ENCODE results near the gene TM9SF3. TPM values are rescaled to one million over a fixed set of nuclear protein-coding genes. Genes with fewer than 3 reads are reported as not detected.

The TM9SF3 gene
- total RNA-seq, 1 donor from 2014 or later, result 151 TPM

DNA sequence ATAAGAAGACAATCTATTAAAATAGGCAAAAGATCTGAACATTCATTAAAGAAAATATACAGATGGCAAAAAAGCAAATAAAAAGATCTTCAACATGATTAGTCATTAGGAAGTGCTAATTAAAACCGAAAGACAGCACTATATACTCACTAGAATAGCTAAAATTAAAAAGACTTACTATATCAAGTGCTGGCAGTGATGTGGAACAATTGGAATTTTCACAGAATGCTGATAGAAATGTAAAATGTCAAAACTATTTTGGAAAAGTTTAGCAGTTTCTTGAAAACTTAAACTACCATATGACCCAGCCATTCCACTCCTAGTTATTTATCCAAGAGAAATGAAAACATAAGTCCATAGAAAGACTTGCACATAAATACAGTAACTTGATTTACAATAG is 48.1 kb downstream of the TM9SF3 start:
- Mint-ChIP-seq H3K27ac (ENCODE audit: unreplicated experiment) (no peak overlapping the region), H3K9me3 (ENCODE audit: unreplicated experiment) (peaks cover 5% of the 10 kb centered on the region), H3K36me3 (ENCODE audit: unreplicated experiment) (peaks cover 37% of the 10 kb centered on the region), H3K27me3 (ENCODE audit: unreplicated experiment) (no peaks in the 10 kb centered on the region), H3K4me3 (ENCODE audit: unreplicated experiment) (no peak overlapping the region), H3K4me1 (ENCODE audit: unreplicated experiment) (no peaks in the 10 kb centered on the region)
- DNase-seq (ENCODE audit: extremely low spot score, unreplicated experiment), result no peak
- TF ChIP-seq CTCF (IDR thresholded peaks at IDR 0.05), result no peak

DNA sequence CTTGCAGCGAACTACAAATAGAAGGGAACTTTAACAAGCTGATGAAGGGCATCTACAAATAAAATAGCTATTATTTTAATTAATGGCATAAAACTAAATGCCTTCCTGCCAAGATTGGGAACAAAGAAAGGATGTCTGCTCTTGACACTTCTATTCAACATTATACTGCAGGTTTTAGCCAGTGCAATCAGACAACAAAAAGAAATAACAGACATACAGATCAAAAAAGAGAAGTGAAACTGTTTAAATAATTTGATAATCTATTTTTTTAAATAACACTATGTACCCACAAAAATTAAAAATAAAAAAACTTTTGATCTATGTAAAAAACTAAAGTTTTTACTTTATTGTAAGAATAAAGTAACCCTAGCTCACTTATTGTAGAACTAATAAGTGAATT is 50.7 kb downstream of the TM9SF3 start:
- no peak for TF ChIP-seq CTCF (IDR thresholded peaks at IDR 0.05)
- H3K36me3 Mint-ChIP-seq (ENCODE audit: unreplicated experiment), result peaks cover 32% of the 10 kb centered on the region

DNA sequence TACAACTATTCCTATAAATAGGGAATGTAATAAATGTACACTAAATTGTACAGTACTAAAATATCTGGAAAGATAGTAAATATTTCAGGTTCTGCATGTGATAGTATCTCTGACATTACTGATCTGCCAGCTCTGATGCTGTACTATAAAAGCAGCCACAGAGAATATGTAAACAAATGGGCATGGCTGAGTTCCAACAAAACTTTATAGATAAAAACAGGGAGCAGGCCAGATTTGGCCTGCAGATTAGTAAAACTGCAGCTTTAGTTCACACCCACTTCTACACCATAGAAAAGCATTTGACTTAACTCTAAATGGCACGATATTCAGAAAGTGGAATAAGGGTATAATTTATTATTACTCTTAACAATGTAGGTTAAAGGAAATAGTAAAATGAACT is 54.3 kb downstream of the TM9SF3 start:
- peaks cover 2% of the 10 kb centered on the region for H3K4me1 Mint-ChIP-seq (ENCODE audit: unreplicated experiment)
- H3K4me3 Mint-ChIP-seq (ENCODE audit: unreplicated experiment), result no peak overlapping the region
- no peak for TF ChIP-seq CTCF (IDR thresholded peaks at IDR 0.05)
- no peaks in the 10 kb centered on the region for H3K27me3 Mint-ChIP-seq (ENCODE audit: unreplicated experiment)
- DNase-seq (ENCODE audit: extremely low spot score, unreplicated experiment), result no peak
- H3K36me3 Mint-ChIP-seq (ENCODE audit: unreplicated experiment), result peaks cover 25% of the 10 kb centered on the region
- H3K27ac Mint-ChIP-seq (ENCODE audit: unreplicated experiment), result no peak overlapping the region
- H3K9me3 Mint-ChIP-seq (ENCODE audit: unreplicated experiment), result no peaks in the 10 kb centered on the region

More for the DNA sequence above, 50.7 kb downstream of the TM9SF3 start:
- peaks cover 5% of the 10 kb centered on the region for H3K9me3 Mint-ChIP-seq (ENCODE audit: unreplicated experiment)
- no peaks in the 10 kb centered on the region for H3K27me3 Mint-ChIP-seq (ENCODE audit: unreplicated experiment)
- DNase-seq (ENCODE audit: extremely low spot score, unreplicated experiment), result no peak
- peaks cover 2% of the 10 kb centered on the region for H3K4me1 Mint-ChIP-seq (ENCODE audit: unreplicated experiment)
- no peak overlapping the region for H3K4me3 Mint-ChIP-seq (ENCODE audit: unreplicated experiment)
- H3K27ac Mint-ChIP-seq (ENCODE audit: unreplicated experiment), result no peak overlapping the region

DNA sequence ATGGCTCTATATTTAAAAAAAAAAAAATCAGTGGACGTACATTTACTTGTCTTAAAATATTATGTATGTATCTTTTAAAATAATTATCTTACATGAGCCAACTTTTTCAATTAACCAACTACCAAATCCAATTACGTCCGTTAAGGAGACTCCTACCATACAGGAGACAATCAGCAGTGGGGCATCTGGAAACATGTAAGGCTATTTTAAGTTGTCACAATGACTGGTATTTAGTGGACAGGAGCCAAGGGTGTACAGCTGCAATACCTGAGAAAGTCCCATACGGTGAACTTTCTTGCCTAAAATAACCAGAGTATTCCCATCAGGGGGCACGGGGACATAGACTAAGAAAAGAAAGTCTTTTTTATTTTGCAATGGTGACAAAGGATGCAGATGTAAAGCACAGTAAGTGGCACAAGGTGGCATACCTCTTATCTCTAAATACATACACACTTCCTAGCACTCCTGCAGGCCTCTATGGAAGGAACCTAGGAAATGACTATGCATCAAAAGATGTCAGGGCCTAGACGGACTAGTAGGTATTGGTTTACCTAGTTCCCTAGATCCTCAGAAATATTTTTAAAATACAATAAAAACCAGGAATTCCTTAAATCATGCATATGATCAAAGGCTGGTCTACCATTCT is 57.1 kb downstream of the TM9SF3 start:
- Mint-ChIP-seq H3K4me3 (ENCODE audit: unreplicated experiment) (no peak overlapping the region), H3K9me3 (ENCODE audit: unreplicated experiment) (no peaks in the 10 kb centered on the region), H3K4me1 (ENCODE audit: unreplicated experiment) (peaks cover 8% of the 10 kb centered on the region), H3K27me3 (ENCODE audit: unreplicated experiment) (no peaks in the 10 kb centered on the region), H3K36me3 (ENCODE audit: unreplicated experiment) (peaks cover 37% of the 10 kb centered on the region), H3K27ac (ENCODE audit: unreplicated experiment) (no peak overlapping the region)
- TF ChIP-seq CTCF (IDR thresholded peaks at IDR 0.05), result no peak
- no peak for DNase-seq (ENCODE audit: extremely low spot score, unreplicated experiment)

- no peak for TF ChIP-seq CTCF (IDR thresholded peaks at IDR 0.05)
- no peak for DNase-seq (ENCODE audit: extremely low spot score, unreplicated experiment)
- no peak overlapping the region for H3K4me3 Mint-ChIP-seq (ENCODE audit: unreplicated experiment)
- no peaks in the 10 kb centered on the region for H3K27me3 Mint-ChIP-seq (ENCODE audit: unreplicated experiment)
- H3K4me1 Mint-ChIP-seq (ENCODE audit: unreplicated experiment), result peaks cover 6% of the 10 kb centered on the region
- no peaks in the 10 kb centered on the region for H3K9me3 Mint-ChIP-seq (ENCODE audit: unreplicated experiment)
- H3K36me3 Mint-ChIP-seq (ENCODE audit: unreplicated experiment), result peaks cover 54% of the 10 kb centered on the region
- peak overlapping the region; percentile 40 for H3K27ac Mint-ChIP-seq (ENCODE audit: unreplicated experiment)
These were observed 62.1 kb downstream of the TM9SF3 start for GRCh38 chr10:96524741-96525140.
